Mucosa of descending colon (tissue), 3 donors: ENCODE data around the gene NEO1. TPM values are rescaled to one million over a fixed set of nuclear protein-coding genes. Genes with fewer than 3 reads are reported as not detected.
"Not testable (repeated sequence)": the region's sequence is repeated elsewhere in the genome, so short reads cannot be mapped to it uniquely, and the experiment has no call there.

ENCODE experiments used
- ATAC-seq: fragments of 200-7000 bp; cut with Tn5 transposase; one replicate; pipeline ENCODE4 v1.9.1; 2020; ENCODE audit warnings: mild to moderate bottlenecking, moderate library complexity
- DNase-seq, 3 donors: peaks; one replicate each; pipeline ENCODE4 v3.0.0-alpha.2; 2020
- H3K36me3 ChIP-seq: fragments of 200-600 bp; one replicate; pipeline ENCODE4 v1.8.0; 2021; ENCODE audit warnings: low read depth, mild to moderate bottlenecking
- H3K4me1 ChIP-seq: fragments of 200-600 bp; one replicate; pipeline ENCODE4 v1.8.0; 2021; ENCODE audit warnings: low read depth, mild to moderate bottlenecking
- H3K4me3 ChIP-seq: fragments of 200-600 bp; one replicate; pipeline ENCODE4 v1.8.0; 2021; ENCODE audit warnings: mild to moderate bottlenecking
- H3K9me3 ChIP-seq: fragments of 200-600 bp; one replicate; pipeline ENCODE4 v1.8.0; 2021; ENCODE audit warnings: mild to moderate bottlenecking
- intact Hi-C, 2 donors: fragments of 100-400 bp; cut with DNase I in 1 of 2; cut with micrococcal nuclease in 1 of 2; formaldehyde crosslinking; loops; one replicate each; pipeline versions ENCODE4 v1.11.0 to v1.11.1; 2022; cut with DNase I, micrococcal nuclease
- total RNA-seq, 3 donors: library from RNA; stranded (reverse); fragmentation: NEBNext Ultra II Directional in 2 of 3; extraction: Animal tissue kit (Norgen Biotek cat#: 25700) in 2 of 3; gene quantifications; one replicate each; pipeline versions ENCODE4 v1.2.1 to v1.2.4, GENCODE V29; 2021 to 2023
- TF ChIP-seq, protein P1 (sequence below): fragments of 200-600 bp; IDR thresholded peaks from one replicate; pipeline ENCODE4 v1.8.0; 2022; ENCODE audit warnings: antibody characterized with exemption, mild to moderate bottlenecking
- donor health status: DM: no; HTN: no; CAD: no; lungs with moderate emphysema.
- donor health status: DM: no; HTN: no; CAD: no.
- donor health status: DM: no; HTN: yes; CAD: no.

Gene NEO1
- total RNA-seq, 3 donors from 2014 or later = 106 to 188 (median 166) TPM

- Histone ChIP-seq H3K9me3 (peaks cover 6% of the 10 kb centered on the region), H3K4me1 (no peaks in the 10 kb centered on the region), H3K36me3 (no peaks in the 10 kb centered on the region), H3K4me3 (no peak overlapping the region)
- intact Hi-C loops = no loop called here
- DNase-seq = no peak
- TF ChIP-seq, protein P1, sequence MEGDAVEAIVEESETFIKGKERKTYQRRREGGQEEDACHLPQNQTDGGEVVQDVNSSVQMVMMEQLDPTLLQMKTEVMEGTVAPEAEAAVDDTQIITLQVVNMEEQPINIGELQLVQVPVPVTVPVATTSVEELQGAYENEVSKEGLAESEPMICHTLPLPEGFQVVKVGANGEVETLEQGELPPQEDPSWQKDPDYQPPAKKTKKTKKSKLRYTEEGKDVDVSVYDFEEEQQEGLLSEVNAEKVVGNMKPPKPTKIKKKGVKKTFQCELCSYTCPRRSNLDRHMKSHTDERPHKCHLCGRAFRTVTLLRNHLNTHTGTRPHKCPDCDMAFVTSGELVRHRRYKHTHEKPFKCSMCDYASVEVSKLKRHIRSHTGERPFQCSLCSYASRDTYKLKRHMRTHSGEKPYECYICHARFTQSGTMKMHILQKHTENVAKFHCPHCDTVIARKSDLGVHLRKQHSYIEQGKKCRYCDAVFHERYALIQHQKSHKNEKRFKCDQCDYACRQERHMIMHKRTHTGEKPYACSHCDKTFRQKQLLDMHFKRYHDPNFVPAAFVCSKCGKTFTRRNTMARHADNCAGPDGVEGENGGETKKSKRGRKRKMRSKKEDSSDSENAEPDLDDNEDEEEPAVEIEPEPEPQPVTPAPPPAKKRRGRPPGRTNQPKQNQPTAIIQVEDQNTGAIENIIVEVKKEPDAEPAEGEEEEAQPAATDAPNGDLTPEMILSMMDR = no peak
- no peak for ATAC-seq
Observed at GRCh38 chr15:73153447-73153846, 101.2 kb downstream of the NEO1 start.

- intact Hi-C loops = no loop called here
- no peaks in the 10 kb centered on the region for H3K4me1 ChIP-seq
- DNase-seq (no peak), ATAC-seq (peak; percentile 47)
- peaks cover 6% of the 10 kb centered on the region for H3K9me3 ChIP-seq
- H3K36me3 ChIP-seq = no peaks in the 10 kb centered on the region
- TF ChIP-seq, protein P1 = no peak
- H3K4me3 ChIP-seq = no peak overlapping the region
Observed at GRCh38 chr15:73156431-73157191, 104.3 kb downstream of the NEO1 start.

GRCh38 chr15:73161546-73161945, 109.3 kb downstream of the NEO1 start:
- no peaks in the 10 kb centered on the region for H3K4me1 ChIP-seq
- DNase-seq (no peak), ATAC-seq (no peak)
- no peaks in the 10 kb centered on the region for H3K36me3 ChIP-seq
- TF ChIP-seq, protein P1 = no peak
- intact Hi-C loops = no loop called here
- H3K9me3 ChIP-seq = no peaks in the 10 kb centered on the region
- no peak overlapping the region for H3K4me3 ChIP-seq

GRCh38 chr15:73165435-73165834, 113.2 kb downstream of the NEO1 start:
- Histone ChIP-seq H3K36me3 (no peaks in the 10 kb centered on the region), H3K4me1 (no peaks in the 10 kb centered on the region), H3K4me3 (no peak overlapping the region), H3K9me3 (no peaks in the 10 kb centered on the region)
- TF ChIP-seq, protein P1 = no peak
- DNase-seq (no peak), ATAC-seq (no peak)
- intact Hi-C loops = no loop called here

DNA sequence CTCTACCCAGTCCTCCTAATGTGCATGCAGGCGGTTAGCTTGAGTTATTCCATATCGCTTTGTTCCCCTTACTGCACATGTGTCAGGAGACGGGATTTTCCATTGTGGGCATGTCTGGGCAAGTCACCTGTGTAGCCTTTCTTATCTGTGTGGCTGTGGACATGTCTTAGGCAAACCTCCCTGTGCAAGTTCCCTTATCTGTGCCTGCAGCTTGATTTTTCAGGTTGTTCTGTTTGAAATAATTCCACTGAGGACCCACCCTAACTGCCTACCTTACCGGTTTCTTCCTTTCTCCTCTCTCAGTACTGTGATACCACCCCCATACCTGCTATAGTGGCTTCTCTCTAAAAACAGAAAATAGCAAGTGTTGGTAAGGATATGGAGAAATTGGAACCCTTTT, 113.6 kb downstream of the NEO1 start:
- Histone ChIP-seq H3K9me3 (no peaks in the 10 kb centered on the region), H3K4me1 (no peaks in the 10 kb centered on the region), H3K4me3 (no peak overlapping the region), H3K36me3 (no peaks in the 10 kb centered on the region)
- intact Hi-C loops = no loop called here
- no peak for DNase-seq
- ATAC-seq = no peak
- TF ChIP-seq, protein P1 = no peak

DNA sequence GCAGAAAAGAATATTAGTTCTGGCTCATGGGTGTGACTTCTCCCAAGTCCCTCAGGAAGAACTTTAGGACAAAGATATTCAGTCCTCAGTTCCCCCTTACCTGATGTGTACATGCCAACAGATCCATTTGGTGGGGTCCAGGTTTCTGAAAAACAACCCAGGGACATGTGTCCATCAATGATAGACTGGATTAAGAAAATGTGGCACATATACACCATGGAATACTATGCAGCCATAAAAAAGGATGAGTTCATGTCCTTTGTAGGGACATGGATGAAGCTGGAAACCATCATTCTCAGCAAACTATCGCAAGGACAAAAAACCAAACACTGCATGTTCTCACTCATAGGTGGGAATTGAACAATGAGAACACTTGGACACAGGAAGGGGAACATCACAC, 114.4 kb downstream of the NEO1 start:
- ATAC-seq, H3K4me1 ChIP-seq, H3K36me3 ChIP-seq, H3K4me3 ChIP-seq, DNase-seq, intact Hi-C loops, H3K9me3 ChIP-seq: not testable (repeated sequence)
